ENCODE data around the gene SLC35F1.
"Not testable (repeated sequence)": the region's sequence is repeated elsewhere in the genome, so short reads cannot be mapped to it uniquely, and the experiment has no call there.

The SLC35F1 gene

GRCh38 chr6:117947234-117947633 is 40.2 kb downstream of the SLC35F1 start:
- no peaks in the 10 kb centered on the region for H3K36me3 Mint-ChIP-seq
- H3K9me3 Mint-ChIP-seq: no peaks in the 10 kb centered on the region
- H3K4me3 Mint-ChIP-seq: no peak overlapping the region
- peaks cover 8% of the 10 kb centered on the region for H3K27me3 Mint-ChIP-seq
- no peak overlapping the region for H3K27ac Mint-ChIP-seq
- DNase-seq: no peak
- no peaks in the 10 kb centered on the region for H3K4me1 Mint-ChIP-seq
- CTCF ChIA-PET: no interaction called here

GRCh38 chr6:117951783-117952182 is 44.7 kb downstream of the SLC35F1 start:
- DNase-seq: no peak
- Mint-ChIP-seq H3K4me1 (no peaks in the 10 kb centered on the region), H3K9me3 (no peaks in the 10 kb centered on the region), H3K27ac (no peak overlapping the region), H3K36me3 (no peaks in the 10 kb centered on the region), H3K4me3 (no peak overlapping the region), H3K27me3 (peaks cover 8% of the 10 kb centered on the region)
- CTCF ChIA-PET: no interaction called here

- CTCF ChIA-PET: interaction anchor here (1.7 kb wide), 1 partner anchor 20 kb away, joined by 4 read pairs; no protein-coding TSS in a partner anchor
- peaks cover 8% of the 10 kb centered on the region for H3K27me3 Mint-ChIP-seq
These were observed 48.7 kb downstream of the SLC35F1 start for GRCh38 chr6:117955684-117956256.

GRCh38 chr6:117956386-117956785 is 49.3 kb downstream of the SLC35F1 start:
- CTCF ChIA-PET: interaction anchor here (1.7 kb wide), 1 partner anchor 20 kb away, joined by 4 read pairs; no protein-coding TSS in a partner anchor
- Mint-ChIP-seq H3K9me3 (no peaks in the 10 kb centered on the region), H3K36me3 (no peaks in the 10 kb centered on the region), H3K4me1 (no peaks in the 10 kb centered on the region), H3K27ac (no peak overlapping the region), H3K4me3 (no peak overlapping the region), H3K27me3 (peaks cover 7% of the 10 kb centered on the region)
- no peak for DNase-seq

More at GRCh38 chr6:117955684-117956256, 48.7 kb downstream of the SLC35F1 start:
- H3K36me3 Mint-ChIP-seq: no peaks in the 10 kb centered on the region
- no peak overlapping the region for H3K27ac Mint-ChIP-seq
- H3K4me3 Mint-ChIP-seq: no peak overlapping the region
- no peak for DNase-seq
- no peaks in the 10 kb centered on the region for H3K4me1 Mint-ChIP-seq
- no peaks in the 10 kb centered on the region for H3K9me3 Mint-ChIP-seq

GRCh38 chr6:117958536-117958935 is 51.5 kb downstream of the SLC35F1 start:
- Mint-ChIP-seq H3K27me3 (no peaks in the 10 kb centered on the region), H3K4me3 (no peak overlapping the region), H3K36me3 (no peaks in the 10 kb centered on the region), H3K4me1 (no peaks in the 10 kb centered on the region), H3K27ac (no peak overlapping the region), H3K9me3 (no peaks in the 10 kb centered on the region)
- CTCF ChIA-PET: no interaction called here
- DNase-seq: no peak

GRCh38 chr6:117960877-117961276 is 53.8 kb downstream of the SLC35F1 start:
- Mint-ChIP-seq H3K4me1 (no peaks in the 10 kb centered on the region), H3K36me3 (no peaks in the 10 kb centered on the region), H3K27me3 (no peaks in the 10 kb centered on the region), H3K9me3 (peaks cover 4% of the 10 kb centered on the region), H3K4me3 (no peak overlapping the region), H3K27ac (no peak overlapping the region)
- CTCF ChIA-PET: no interaction called here
- DNase-seq: no peak

GRCh38 chr6:117961301-117961700 is 54.2 kb downstream of the SLC35F1 start:
- no peaks in the 10 kb centered on the region for H3K36me3 Mint-ChIP-seq
- no peak overlapping the region for H3K27ac Mint-ChIP-seq
- no peak for DNase-seq
- H3K9me3 Mint-ChIP-seq: peaks cover 7% of the 10 kb centered on the region
- H3K27me3 Mint-ChIP-seq: no peaks in the 10 kb centered on the region
- H3K4me3 Mint-ChIP-seq: no peak overlapping the region
- CTCF ChIA-PET: no interaction called here
- no peaks in the 10 kb centered on the region for H3K4me1 Mint-ChIP-seq

- not testable (repeated sequence) for DNase-seq, H3K4me3 Mint-ChIP-seq, H3K9me3 Mint-ChIP-seq, H3K27me3 Mint-ChIP-seq, H3K27ac Mint-ChIP-seq, H3K36me3 Mint-ChIP-seq, H3K4me1 Mint-ChIP-seq
- CTCF ChIA-PET: interaction anchor here (2.7 kb wide), 1 partner anchor 9 kb away, joined by 7 read pairs; no protein-coding TSS in a partner anchor
These were observed 58.7 kb downstream of the SLC35F1 start for GRCh38 chr6:117965763-117966162.

- no peak for DNase-seq
- Mint-ChIP-seq H3K27ac (no peak overlapping the region), H3K4me1 (no peaks in the 10 kb centered on the region), H3K4me3 (no peak overlapping the region), H3K9me3 (peaks cover under 1% of the 10 kb centered on the region), H3K36me3 (no peaks in the 10 kb centered on the region), H3K27me3 (no peaks in the 10 kb centered on the region)
- CTCF ChIA-PET: interaction anchor here (0.6 kb wide), 1 partner anchor 279 kb away, joined by 3 read pairs; no protein-coding TSS in a partner anchor
These were observed 64.6 kb downstream of the SLC35F1 start for GRCh38 chr6:117971637-117972036.

GRCh38 chr6:117974914-117975627 is 68.0 kb downstream of the SLC35F1 start:
- no peak for DNase-seq
- Mint-ChIP-seq H3K27ac (no peak overlapping the region), H3K4me1 (no peaks in the 10 kb centered on the region), H3K27me3 (peaks cover 4% of the 10 kb centered on the region), H3K4me3 (no peak overlapping the region), H3K9me3 (no peaks in the 10 kb centered on the region), H3K36me3 (no peaks in the 10 kb centered on the region)
- CTCF ChIA-PET: interaction anchor here (0.7 to 2.4 kb wide), 5 partner anchors 9 to 536 kb away, joined by 3 to 7 read pairs (median 4); no protein-coding TSS in a partner anchor

- Mint-ChIP-seq H3K27ac (no peak overlapping the region), H3K4me3 (no peak overlapping the region), H3K36me3 (no peaks in the 10 kb centered on the region), H3K4me1 (no peaks in the 10 kb centered on the region), H3K27me3 (peaks cover 4% of the 10 kb centered on the region), H3K9me3 (no peaks in the 10 kb centered on the region)
- CTCF ChIA-PET: interaction anchor here (0.7 to 2.4 kb wide), 10 partner anchors 9 to 604 kb away, joined by 3 to 7 read pairs (median 4); no protein-coding TSS in a partner anchor
- DNase-seq: no peak
These were observed 69.1 kb downstream of the SLC35F1 start for GRCh38 chr6:117976030-117976651.

- Mint-ChIP-seq H3K9me3 (no peaks in the 10 kb centered on the region), H3K27ac (no peak overlapping the region), H3K4me1 (no peaks in the 10 kb centered on the region), H3K27me3 (no peaks in the 10 kb centered on the region), H3K4me3 (no peak overlapping the region), H3K36me3 (no peaks in the 10 kb centered on the region)
- DNase-seq: no peak
- CTCF ChIA-PET: interaction anchor here (1.0 to 1.3 kb wide), 2 partner anchors 10 to 12 kb away, joined by 3 read pairs; no protein-coding TSS in a partner anchor
These were observed 78.9 kb downstream of the SLC35F1 start for GRCh38 chr6:117985916-117986315.

GRCh38 chr6:117986396-117986795 is 79.3 kb downstream of the SLC35F1 start:
- H3K27ac Mint-ChIP-seq: no peak overlapping the region
- no peak overlapping the region for H3K4me3 Mint-ChIP-seq
- no peaks in the 10 kb centered on the region for H3K4me1 Mint-ChIP-seq
- no peaks in the 10 kb centered on the region for H3K27me3 Mint-ChIP-seq
- CTCF ChIA-PET: interaction anchor here (0.7 to 1.0 kb wide), 2 partner anchors 12 to 32 kb away, joined by 3 read pairs; no protein-coding TSS in a partner anchor
- DNase-seq: no peak
- no peaks in the 10 kb centered on the region for H3K36me3 Mint-ChIP-seq
- H3K9me3 Mint-ChIP-seq: no peaks in the 10 kb centered on the region

GRCh38 chr6:117989086-117989485 is 82.0 kb downstream of the SLC35F1 start:
- Mint-ChIP-seq H3K36me3 (no peaks in the 10 kb centered on the region), H3K27ac (no peak overlapping the region), H3K4me1 (no peaks in the 10 kb centered on the region), H3K27me3 (peaks cover 3% of the 10 kb centered on the region), H3K9me3 (no peaks in the 10 kb centered on the region), H3K4me3 (no peak overlapping the region)
- CTCF ChIA-PET: no interaction called here
- DNase-seq: no peak

Measured in activated naive CD4-positive, alpha-beta T cell treated with anti-CD3 and anti-CD28 coated beads, Interleukin-2, amount 10 ng/mL, durations not matched to agents 7 days and 5 days (primary cell).